T follicular helper cell (primary cell): ENCODE results near the gene PUM1.
"Not testable (repeated sequence)": the region's sequence is repeated elsewhere in the genome, so short reads cannot be mapped to it uniquely, and the experiment has no call there.

Source experiments
- DNase-seq: peaks from one replicate; pipeline ENCODE4 v3.0.0-alpha.2; 2020; ENCODE audit warnings: low read depth

The PUM1 gene

GRCh38 chr1:31063631-31064030 is 1.9 kb downstream of the PUM1 start:
- no peak for DNase-seq

DNA sequence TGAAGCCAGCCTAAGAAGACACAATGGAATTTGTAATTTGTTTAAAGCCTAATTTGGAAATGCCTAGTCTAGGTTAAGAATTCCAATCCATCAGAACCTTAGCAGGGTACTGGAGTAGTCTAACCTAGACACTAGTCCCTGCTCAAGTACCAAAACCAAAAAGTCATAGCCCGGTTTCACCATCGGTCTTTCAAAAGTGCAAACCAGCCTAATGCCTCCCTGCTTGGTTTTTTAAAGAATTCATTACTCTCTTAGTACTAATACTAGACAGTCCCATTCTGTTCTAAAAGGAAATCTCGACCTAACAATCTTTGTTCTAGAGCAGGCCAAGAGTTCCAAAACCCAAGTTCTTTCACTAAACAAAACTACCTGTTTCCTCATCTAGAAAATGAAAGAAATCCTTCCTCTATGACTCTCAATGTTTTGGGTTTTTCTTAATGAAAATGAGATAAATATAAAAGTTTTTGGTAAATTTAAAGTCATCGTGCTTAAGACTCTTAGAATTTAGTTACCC is 2.6 kb downstream of the PUM1 start:
- no peak for DNase-seq

DNA sequence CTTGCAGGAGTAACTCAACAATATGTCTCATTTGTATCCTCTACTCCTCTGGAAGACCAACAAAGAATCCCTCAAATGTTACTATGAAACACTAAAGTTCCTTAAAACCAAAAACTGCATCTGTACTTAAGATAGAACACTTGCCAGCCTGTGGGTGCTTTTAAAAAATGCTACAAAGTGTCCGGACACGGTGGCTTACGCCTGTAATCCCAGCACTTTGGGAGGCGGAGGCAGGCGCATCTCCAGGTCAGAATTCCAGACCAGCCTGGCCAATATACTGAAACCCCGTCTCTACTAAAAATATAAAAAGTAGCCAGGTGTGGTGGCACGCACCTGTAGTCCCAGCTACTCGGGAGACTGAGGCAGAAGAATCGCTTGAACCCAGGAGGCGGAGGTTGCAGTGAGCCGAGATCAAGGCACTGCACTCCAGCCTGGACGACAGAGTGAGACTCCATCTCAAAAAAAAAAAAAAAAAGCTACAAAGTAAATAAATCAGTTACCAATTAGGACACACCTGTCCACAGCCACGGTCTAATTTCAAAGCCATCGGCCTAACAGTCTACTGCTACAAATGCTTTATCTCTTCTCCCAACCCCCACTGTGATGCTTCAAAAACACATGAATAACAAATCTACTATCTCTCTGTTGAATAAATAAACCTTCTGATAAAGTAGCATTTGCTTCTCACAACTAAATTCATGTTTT is 3.2 kb downstream of the PUM1 start:
- not testable (repeated sequence) for DNase-seq

GRCh38 chr1:31058012-31058411 is 7.5 kb downstream of the PUM1 start:
- no peak for DNase-seq

DNA sequence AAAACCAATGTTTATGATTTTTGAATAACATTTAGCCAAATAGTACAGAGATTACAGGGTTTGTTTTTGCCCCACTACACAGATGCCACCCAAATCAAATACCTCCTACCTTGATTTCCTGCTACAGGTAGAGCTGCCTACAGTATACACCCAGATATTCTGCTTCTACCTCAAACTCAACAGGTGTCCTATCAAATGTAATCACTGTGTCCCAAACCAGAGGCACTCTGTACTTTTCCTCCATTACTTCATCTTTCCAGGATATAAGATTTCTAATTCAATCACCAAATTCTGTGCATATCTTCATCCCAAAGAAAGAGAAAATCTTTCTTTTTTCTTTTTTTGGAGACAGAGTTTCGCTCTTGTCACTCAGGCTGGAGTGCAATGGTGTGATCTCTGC is 9.6 kb downstream of the PUM1 start:
- DNase-seq, result no peak

- DNase-seq, result no peak
Observed at GRCh38 chr1:31055501-31055900, 10.0 kb downstream of the PUM1 start.

DNA sequence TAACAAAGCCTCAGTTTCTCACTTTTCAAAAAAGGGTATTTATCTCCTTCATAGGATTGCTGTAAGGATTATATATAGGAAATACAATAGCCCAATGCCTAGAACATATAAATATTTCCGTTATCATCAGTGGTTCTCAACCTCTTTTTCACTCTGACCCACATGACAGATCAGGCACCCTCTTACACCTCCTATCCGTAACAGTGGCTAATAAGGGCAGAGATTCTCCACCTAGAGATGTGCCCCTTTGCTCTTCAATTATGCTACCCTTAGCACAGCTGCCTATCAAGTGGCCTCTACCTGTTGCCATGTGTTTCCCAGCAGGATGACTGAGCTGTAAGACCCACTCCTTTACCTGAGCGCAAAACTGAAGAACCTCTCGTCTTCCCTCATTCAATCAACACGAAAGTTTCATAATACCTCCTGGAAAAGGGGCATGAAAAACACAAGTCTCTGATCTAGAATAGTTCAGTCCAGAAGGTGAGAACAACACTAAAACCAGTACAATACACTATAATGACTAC is 10.5 kb downstream of the PUM1 start:
- DNase-seq, result no peak

- no peak for DNase-seq
Observed at GRCh38 chr1:31054349-31054748, 11.2 kb downstream of the PUM1 start.

- DNase-seq, result not testable (repeated sequence)
Observed at GRCh38 chr1:31052613-31053012, 12.9 kb downstream of the PUM1 start.

DNA sequence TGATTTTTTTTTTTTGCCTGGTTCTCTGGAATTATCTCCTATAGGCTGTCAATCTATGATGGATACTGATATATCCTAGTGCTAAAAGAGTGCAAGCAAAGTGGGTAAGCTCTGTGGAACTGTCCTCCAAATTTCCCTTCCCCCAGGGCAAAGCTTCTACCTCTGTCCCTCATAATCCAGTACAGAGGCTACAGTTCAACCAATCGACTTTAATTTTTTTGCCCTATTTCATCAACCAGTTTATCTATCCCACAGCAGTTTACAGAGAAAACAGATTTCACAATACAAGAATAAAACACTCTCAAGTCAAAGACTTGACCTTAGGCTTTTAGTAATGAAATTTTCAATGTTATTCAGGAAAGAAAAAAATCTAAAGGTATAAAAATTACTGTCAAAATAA is 13.9 kb downstream of the PUM1 start:
- DNase-seq, result no peak

DNA sequence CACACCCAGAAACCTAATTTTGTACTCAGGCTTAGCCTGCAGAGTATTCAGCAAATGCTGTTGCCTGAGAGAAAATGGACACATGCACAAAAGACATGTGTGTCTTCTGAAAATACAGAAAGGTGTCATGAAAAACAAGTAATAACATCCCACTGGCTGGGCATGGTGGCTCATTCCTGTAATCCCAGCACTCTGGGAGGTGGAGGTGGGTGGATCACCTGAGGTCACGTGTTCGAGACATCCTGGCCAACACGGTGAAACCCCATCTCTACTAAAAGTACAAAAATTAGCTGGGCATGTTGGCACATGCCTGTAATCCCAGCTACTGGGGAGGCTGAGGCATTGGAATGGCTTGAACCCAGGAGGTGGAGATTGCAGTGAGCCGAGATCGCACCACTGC is 18.0 kb downstream of the PUM1 start:
- DNase-seq, result not testable (repeated sequence)

- DNase-seq, result no peak
Observed at GRCh38 chr1:31043631-31044030, 21.9 kb downstream of the PUM1 start.

GRCh38 chr1:31042656-31043055 is 22.9 kb downstream of the PUM1 start:
- DNase-seq, result no peak

GRCh38 chr1:31041529-31041928 is 24.0 kb downstream of the PUM1 start:
- DNase-seq, result no peak

DNA sequence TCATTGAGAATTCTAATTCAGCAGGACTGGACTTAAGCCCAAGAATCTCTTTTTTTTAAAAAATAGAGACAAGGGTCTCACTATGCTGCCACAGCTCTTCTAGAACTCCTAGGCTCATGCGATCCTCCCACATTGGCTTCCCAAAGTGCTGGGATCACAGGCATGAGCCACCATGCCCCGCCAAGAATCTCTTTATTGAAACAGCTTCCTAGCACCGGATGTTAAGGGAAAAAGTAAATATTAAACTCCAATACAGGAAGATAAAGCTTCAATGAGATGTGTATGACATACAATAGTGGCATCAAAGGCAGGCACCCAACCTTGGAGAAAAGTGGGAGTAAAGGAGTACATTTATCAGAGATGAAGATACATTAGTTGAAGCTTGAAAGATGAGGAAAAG is 25.5 kb downstream of the PUM1 start:
- no peak for DNase-seq

- not testable (repeated sequence) for DNase-seq
Observed at GRCh38 chr1:31038935-31039334, 26.6 kb downstream of the PUM1 start.

DNA sequence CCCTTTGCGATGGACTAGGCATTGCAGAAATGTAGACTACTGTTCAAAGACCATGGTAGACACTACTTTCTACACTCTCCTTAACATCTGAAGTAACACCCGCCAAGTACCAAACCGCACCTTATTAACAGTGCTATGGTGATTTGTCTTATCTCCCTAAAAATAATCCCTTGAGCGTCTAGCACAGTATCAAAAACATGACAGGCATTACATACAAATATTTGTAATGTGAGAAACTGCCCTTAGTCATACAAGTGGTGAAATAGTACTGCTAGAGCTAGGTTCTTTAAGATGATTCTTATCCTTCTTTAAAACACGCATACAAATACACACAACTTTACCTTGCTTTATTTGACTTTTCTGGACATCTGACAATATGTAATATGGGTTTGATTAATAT is 27.2 kb downstream of the PUM1 start:
- no peak for DNase-seq

GRCh38 chr1:31036749-31037500 is 28.6 kb downstream of the PUM1 start:
- DNase-seq, result no peak

DNA sequence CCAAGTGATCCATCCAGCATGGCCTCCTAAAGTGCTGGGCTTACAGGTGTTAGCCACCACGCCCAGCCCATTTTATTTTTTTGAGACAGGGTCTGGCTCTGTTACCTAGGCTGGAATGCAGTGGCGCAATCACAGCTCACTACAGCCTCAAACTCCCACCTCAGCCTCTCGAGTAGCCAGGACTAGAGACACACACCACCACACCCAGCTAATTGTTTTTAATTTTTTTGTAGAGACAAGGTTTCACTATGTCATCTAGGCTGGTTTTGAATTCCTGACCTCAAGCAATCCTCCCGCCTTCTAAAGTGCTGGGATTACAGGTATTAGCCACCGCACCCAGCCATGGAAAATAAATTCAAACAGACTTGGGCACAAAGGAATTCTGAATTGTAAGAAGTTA is 31.9 kb downstream of the PUM1 start:
- no peak for DNase-seq

GRCh38 chr1:31032266-31032665 is 33.3 kb downstream of the PUM1 start:
- no peak for DNase-seq

DNA sequence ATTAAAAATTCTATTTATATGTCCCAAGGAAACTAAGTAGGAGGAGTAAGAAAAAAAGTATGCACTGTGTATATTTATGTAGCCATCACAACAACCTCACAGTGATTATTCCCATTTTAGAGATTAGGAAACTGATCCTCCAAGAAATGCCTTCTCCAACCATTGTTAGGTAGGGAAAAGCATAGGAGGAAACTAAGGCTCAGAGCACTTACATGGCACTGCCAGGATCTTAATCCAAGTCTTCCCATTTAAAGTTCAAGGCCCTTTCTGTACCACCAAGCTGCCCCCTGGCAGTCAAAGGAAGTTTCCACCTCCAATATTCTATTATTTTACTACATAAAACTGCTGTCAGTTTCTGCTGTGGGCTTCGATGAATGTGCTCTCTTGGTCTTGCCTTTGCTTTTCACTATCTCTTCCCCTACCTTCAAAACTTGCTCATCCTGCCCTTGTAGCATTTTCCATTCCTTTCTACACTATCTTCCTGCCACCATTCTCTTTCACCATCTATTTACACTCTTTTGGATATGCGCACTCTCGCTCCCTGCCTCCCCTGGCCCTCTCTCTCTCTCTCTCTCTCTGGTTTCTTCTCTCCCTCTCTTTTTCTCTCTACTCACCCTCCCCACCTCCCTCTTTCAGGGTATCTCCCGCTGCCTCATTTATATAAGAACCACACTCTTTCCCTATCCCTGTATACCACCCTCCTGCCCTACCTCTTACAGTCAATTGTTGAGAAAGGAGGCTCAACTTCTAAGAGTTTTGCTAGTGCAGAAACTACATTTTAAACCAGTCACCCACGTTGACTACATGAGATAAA is 34.0 kb downstream of the PUM1 start:
- no peak for DNase-seq

DNA sequence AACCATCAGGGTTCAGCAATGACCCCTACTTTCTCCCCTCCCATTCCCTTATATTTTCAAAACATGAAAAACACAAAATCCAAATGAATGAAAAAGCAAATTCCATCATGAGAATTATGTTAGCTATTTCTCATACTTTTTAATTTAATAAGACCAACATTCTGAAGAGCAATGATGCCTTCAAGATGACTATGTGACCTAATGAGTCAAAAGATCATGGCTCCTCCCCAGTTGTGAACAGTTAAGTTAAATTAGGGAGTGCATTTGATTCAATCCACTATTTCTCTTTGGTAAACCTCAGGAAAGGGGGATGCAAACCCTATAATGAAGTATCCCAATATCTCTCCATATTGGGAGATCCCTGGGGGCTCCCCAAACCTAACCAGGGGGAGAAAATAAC is 36.5 kb downstream of the PUM1 start:
- no peak for DNase-seq
